ENCODE measurements around the gene ARID1B. TPM values are rescaled to one million over a fixed set of nuclear protein-coding genes. Genes with fewer than 3 reads are reported as not detected.

The ARID1B gene
- total RNA-seq, 2 donors from 2014 or later: 74.0 to 110 TPM

DNA sequence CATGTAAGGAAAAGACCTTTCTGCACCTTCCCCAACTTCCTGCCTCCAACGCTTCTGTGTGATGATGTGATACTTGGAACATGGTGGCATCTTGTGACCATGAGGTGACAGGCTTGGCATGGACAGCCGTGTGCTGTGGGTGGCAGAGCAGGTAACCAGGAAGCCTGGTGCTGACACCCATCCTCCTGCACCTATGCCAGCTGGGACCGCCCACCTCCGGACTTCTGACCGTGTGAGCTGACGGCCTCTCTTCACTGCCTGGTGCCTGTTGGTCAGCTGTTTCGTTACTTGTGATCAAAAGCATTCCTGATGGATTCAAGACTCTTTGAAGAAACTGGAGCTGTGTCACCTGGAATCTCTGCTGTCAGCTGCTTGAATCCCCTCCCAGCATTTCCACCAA, 475.8 kb downstream of the ARID1B start:
- peaks cover 7% of the 10 kb centered on the region for H3K9me3 Mint-ChIP-seq
- H3K4me3 ChIP-seq (ENCODE audit: low read length): no peak overlapping the region
- WGBS, 2 experiments (ENCODE audit: insufficient coverage in 1 of 2, insufficient read length in 1 of 2): 84 to 86% methylated on average over 5 to 7 of the region's 7 CpGs
- H3K27ac Mint-ChIP-seq: no peak overlapping the region
- no peaks in the 10 kb centered on the region for H3K36me3 ChIP-seq (ENCODE audit: control insufficient read depth, insufficient read depth, low read length)
- no peak overlapping the region for H3K9ac ChIP-seq (ENCODE audit: extremely low read depth, low read length, poor library complexity, severe bottlenecking)
- H3K36me3 Mint-ChIP-seq (ENCODE audit: low read depth): no peaks in the 10 kb centered on the region
- no peak overlapping the region for H3K27ac ChIP-seq (ENCODE audit: low read depth, low read length)
- H3K9me3 ChIP-seq (ENCODE audit: control insufficient read depth, low read length): no peaks in the 10 kb centered on the region
- no peaks in the 10 kb centered on the region for H3K27me3 ChIP-seq (ENCODE audit: control insufficient read depth, insufficient read depth, low read length, poor library complexity, severe bottlenecking)
- no peaks in the 10 kb centered on the region for H3K4me1 ChIP-seq (ENCODE audit: control insufficient read depth, insufficient read depth, low read length)
- no peaks in the 10 kb centered on the region for H3K4me1 Mint-ChIP-seq
- no peak overlapping the region for H3K4me3 Mint-ChIP-seq
- TF ChIP-seq, protein P1, sequence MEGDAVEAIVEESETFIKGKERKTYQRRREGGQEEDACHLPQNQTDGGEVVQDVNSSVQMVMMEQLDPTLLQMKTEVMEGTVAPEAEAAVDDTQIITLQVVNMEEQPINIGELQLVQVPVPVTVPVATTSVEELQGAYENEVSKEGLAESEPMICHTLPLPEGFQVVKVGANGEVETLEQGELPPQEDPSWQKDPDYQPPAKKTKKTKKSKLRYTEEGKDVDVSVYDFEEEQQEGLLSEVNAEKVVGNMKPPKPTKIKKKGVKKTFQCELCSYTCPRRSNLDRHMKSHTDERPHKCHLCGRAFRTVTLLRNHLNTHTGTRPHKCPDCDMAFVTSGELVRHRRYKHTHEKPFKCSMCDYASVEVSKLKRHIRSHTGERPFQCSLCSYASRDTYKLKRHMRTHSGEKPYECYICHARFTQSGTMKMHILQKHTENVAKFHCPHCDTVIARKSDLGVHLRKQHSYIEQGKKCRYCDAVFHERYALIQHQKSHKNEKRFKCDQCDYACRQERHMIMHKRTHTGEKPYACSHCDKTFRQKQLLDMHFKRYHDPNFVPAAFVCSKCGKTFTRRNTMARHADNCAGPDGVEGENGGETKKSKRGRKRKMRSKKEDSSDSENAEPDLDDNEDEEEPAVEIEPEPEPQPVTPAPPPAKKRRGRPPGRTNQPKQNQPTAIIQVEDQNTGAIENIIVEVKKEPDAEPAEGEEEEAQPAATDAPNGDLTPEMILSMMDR (conservative IDR thresholded peaks at IDR 0.05): no peak
- peaks cover 9% of the 10 kb centered on the region for H3K27me3 Mint-ChIP-seq (ENCODE audit: insufficient read depth)
- no peak for DNase-seq

DNA sequence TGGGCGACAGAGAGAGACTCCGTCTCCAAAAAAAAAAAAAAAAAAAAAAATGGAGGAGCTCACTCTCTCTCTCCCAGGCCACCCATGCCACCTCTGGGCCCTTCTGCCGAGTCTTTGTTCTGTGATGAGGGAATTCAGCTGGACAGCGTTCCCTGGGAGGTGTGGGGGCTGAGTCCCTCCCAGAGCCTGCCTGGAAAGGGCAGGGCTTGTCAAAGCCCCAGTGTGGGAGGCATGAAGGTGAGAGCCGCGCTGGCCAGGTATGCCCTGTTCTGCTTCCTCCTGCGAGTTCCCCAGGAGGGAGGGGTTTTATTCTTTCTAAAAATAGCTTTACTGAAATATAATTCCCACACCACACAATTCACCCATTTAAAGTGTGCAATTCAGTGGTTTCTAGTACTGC, 476.5 kb downstream of the ARID1B start:
- Histone ChIP-seq H3K27ac (ENCODE audit: low read depth, low read length) (no peak overlapping the region), H3K27me3 (ENCODE audit: control insufficient read depth, insufficient read depth, low read length, poor library complexity, severe bottlenecking) (no peaks in the 10 kb centered on the region), H3K9me3 (ENCODE audit: control insufficient read depth, low read length) (no peaks in the 10 kb centered on the region), H3K36me3 (ENCODE audit: control insufficient read depth, insufficient read depth, low read length) (no peaks in the 10 kb centered on the region), H3K4me3 (ENCODE audit: low read length) (no peak overlapping the region), H3K4me1 (ENCODE audit: control insufficient read depth, insufficient read depth, low read length) (no peaks in the 10 kb centered on the region), H3K9ac (ENCODE audit: extremely low read depth, low read length, poor library complexity, severe bottlenecking) (no peak overlapping the region)
- peaks cover 9% of the 10 kb centered on the region for H3K27me3 Mint-ChIP-seq (ENCODE audit: insufficient read depth)
- TF ChIP-seq, protein P1 (conservative IDR thresholded peaks at IDR 0.05): no peak
- no peaks in the 10 kb centered on the region for H3K36me3 Mint-ChIP-seq (ENCODE audit: low read depth)
- no peak overlapping the region for H3K4me3 Mint-ChIP-seq
- H3K4me1 Mint-ChIP-seq: no peaks in the 10 kb centered on the region
- H3K27ac Mint-ChIP-seq: no peak overlapping the region
- no peak for DNase-seq
- H3K9me3 Mint-ChIP-seq: peaks cover 2% of the 10 kb centered on the region
- WGBS, 2 experiments (ENCODE audit: insufficient coverage in 1 of 2, insufficient read length in 1 of 2): 80 to 87% methylated on average over 1 to 3 of the region's 7 CpGs

DNA sequence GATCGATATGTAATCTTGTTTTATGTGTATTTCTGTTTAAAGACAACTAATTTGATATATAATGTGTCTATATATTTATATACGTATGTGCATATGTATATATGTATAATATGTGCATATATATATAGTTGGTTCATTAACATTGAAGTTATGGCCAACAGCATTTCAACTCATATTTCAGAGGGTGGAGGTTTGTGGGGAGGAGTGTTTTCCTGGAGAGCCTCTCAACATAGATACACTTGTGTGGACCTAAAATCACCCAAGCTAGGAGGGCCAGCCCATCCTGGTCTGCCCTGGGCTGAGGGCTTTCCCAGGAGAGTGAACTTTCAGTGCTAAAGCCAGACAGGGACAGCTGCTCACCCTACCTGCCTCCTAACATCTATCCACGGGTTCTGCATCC, 477.4 kb downstream of the ARID1B start:
- WGBS, 2 experiments (ENCODE audit: insufficient coverage in 1 of 2, insufficient read length in 1 of 2): 86 to 100% methylated on average over 1 of the region's 3 CpGs
- no peak for DNase-seq

More for the DNA sequence above, 477.4 kb downstream of the ARID1B start:
- peaks cover 6% of the 10 kb centered on the region for H3K27me3 Mint-ChIP-seq (ENCODE audit: insufficient read depth)
- H3K27ac ChIP-seq (ENCODE audit: low read depth, low read length): no peak overlapping the region
- H3K4me3 ChIP-seq (ENCODE audit: low read length): no peak overlapping the region
- no peak overlapping the region for H3K27ac Mint-ChIP-seq
- H3K27me3 ChIP-seq (ENCODE audit: control insufficient read depth, insufficient read depth, low read length, poor library complexity, severe bottlenecking): no peaks in the 10 kb centered on the region
- H3K4me1 Mint-ChIP-seq: no peaks in the 10 kb centered on the region
- H3K9me3 ChIP-seq (ENCODE audit: control insufficient read depth, low read length): no peaks in the 10 kb centered on the region
- H3K4me1 ChIP-seq (ENCODE audit: control insufficient read depth, insufficient read depth, low read length): no peaks in the 10 kb centered on the region
- TF ChIP-seq, protein P1 (conservative IDR thresholded peaks at IDR 0.05): no peak
- H3K9me3 Mint-ChIP-seq: no peaks in the 10 kb centered on the region
- H3K4me3 Mint-ChIP-seq: no peak overlapping the region
- H3K9ac ChIP-seq (ENCODE audit: extremely low read depth, low read length, poor library complexity, severe bottlenecking): no peak overlapping the region
- H3K36me3 ChIP-seq (ENCODE audit: control insufficient read depth, insufficient read depth, low read length): no peaks in the 10 kb centered on the region
- H3K36me3 Mint-ChIP-seq (ENCODE audit: low read depth): no peaks in the 10 kb centered on the region

Data from endodermal cell (in vitro differentiated cells).